Glutamatergic neuron (in vitro differentiated cells): ENCODE data around the gene TTC27. TPM values are rescaled to one million over a fixed set of nuclear protein-coding genes. Genes with fewer than 3 reads are reported as not detected.

Experiments used
- DNase-seq: peaks from one replicate; pipeline ENCODE4 v3.0.0; 2022
- H3K27ac Mint-ChIP-seq: one replicate; pipeline ENCODE4 v1.8.0; 2020; ENCODE audit warnings: mild to moderate bottlenecking, mixed read lengths, inconsistent platforms; ENCODE audit not compliant: unreplicated experiment
- H3K27me3 Mint-ChIP-seq: one replicate; pipeline ENCODE4 v1.8.0; 2020; ENCODE audit warnings: mild to moderate bottlenecking, moderate library complexity, mixed read lengths, inconsistent platforms; ENCODE audit not compliant: unreplicated experiment
- H3K36me3 Mint-ChIP-seq: one replicate; pipeline ENCODE4 v1.8.0; 2020; ENCODE audit warnings: mild to moderate bottlenecking, mixed read lengths, inconsistent platforms; ENCODE audit not compliant: unreplicated experiment
- H3K4me1 Mint-ChIP-seq: one replicate; pipeline ENCODE4 v1.8.0; 2020; ENCODE audit warnings: mild to moderate bottlenecking, low read depth, mixed read lengths, inconsistent platforms; ENCODE audit not compliant: unreplicated experiment
- H3K4me3 Mint-ChIP-seq: one replicate; pipeline ENCODE4 v1.8.0; 2020; ENCODE audit warnings: mild to moderate bottlenecking, mixed read lengths, inconsistent platforms; ENCODE audit not compliant: unreplicated experiment
- H3K9me3 Mint-ChIP-seq: one replicate; pipeline ENCODE4 v1.8.0; 2020; ENCODE audit warnings: mild to moderate bottlenecking, moderate library complexity, mixed read lengths, inconsistent platforms; ENCODE audit not compliant: unreplicated experiment
- total RNA-seq: library from RNA; stranded (reverse); fragmentation: NEBNext Ultra II Directional; extraction: Animal tissue kit (Norgen Biotek cat#: 25700); gene quantifications from one replicate; pipeline ENCODE4 v1.2.1, GENCODE V29; 2021; ENCODE audit not compliant: unreplicated experiment
- TF ChIP-seq, protein P1 (sequence below): fragments of 200-600 bp; sonication (generic); IDR thresholded peaks from one replicate; pipeline ENCODE4 v1.5.0; 2021; ENCODE audit not compliant: partially characterized antibody, unreplicated experiment

The TTC27 gene
- total RNA-seq, 1 donor from 2014 or later: 8.3 TPM

DNA sequence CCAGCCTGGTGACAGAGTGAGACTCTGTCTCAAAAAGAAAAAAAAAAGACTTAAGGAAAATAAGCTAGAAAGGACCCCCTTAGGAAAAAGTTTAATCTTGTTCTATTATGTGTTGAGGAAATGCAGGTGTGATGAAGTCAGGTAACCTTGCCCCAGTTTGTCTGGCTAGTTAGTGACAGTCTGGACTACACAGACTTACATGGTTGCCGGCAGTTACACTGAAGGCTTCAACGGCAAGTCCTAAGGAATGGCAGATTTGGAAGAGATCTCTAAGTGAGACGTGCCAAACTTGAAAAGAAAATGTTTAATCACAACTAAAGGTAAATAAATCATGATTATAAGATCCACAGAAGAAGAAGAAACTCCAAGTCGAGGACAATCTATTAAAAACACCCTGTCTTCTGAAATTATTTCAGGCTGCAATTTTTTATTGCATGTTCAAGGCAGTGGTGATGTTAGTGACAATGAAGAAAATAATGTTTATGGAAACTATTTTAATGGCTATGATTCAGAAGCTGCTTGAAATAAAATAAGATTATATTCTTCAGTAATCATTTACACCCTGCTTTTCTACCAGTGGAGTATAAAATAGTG is 84.2 kb downstream of the TTC27 start:
- TF ChIP-seq, protein P1, sequence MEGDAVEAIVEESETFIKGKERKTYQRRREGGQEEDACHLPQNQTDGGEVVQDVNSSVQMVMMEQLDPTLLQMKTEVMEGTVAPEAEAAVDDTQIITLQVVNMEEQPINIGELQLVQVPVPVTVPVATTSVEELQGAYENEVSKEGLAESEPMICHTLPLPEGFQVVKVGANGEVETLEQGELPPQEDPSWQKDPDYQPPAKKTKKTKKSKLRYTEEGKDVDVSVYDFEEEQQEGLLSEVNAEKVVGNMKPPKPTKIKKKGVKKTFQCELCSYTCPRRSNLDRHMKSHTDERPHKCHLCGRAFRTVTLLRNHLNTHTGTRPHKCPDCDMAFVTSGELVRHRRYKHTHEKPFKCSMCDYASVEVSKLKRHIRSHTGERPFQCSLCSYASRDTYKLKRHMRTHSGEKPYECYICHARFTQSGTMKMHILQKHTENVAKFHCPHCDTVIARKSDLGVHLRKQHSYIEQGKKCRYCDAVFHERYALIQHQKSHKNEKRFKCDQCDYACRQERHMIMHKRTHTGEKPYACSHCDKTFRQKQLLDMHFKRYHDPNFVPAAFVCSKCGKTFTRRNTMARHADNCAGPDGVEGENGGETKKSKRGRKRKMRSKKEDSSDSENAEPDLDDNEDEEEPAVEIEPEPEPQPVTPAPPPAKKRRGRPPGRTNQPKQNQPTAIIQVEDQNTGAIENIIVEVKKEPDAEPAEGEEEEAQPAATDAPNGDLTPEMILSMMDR: no peak
- no peak for DNase-seq
- H3K4me3 Mint-ChIP-seq: no peak overlapping the region
- H3K4me1 Mint-ChIP-seq: peaks cover 1% of the 10 kb centered on the region
- no peaks in the 10 kb centered on the region for H3K27me3 Mint-ChIP-seq
- H3K9me3 Mint-ChIP-seq: no peaks in the 10 kb centered on the region
- no peak overlapping the region for H3K27ac Mint-ChIP-seq
- no peaks in the 10 kb centered on the region for H3K36me3 Mint-ChIP-seq

DNA sequence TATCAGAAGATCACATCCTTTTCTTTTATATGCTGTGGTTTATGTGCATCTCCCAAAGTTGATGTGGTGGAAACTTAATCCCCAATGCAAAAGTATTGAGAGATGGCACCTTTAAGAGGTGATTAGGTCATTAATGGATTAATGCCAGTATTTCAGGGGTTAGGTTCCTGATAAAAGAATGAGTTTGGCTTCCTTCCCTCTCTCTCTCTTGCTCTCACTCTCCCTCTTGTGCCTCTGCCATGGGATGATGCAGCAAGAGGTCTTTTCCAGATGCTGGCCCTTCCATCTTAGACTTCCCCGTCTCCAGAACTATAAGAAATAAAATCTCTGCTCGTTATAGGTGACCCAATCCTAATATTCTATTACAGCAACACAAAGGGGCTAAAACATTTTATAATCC is 85.0 kb downstream of the TTC27 start:
- no peaks in the 10 kb centered on the region for H3K9me3 Mint-ChIP-seq
- H3K27ac Mint-ChIP-seq: no peak overlapping the region
- DNase-seq: no peak
- no peaks in the 10 kb centered on the region for H3K27me3 Mint-ChIP-seq
- H3K4me3 Mint-ChIP-seq: no peak overlapping the region
- peaks cover 1% of the 10 kb centered on the region for H3K4me1 Mint-ChIP-seq
- TF ChIP-seq, protein P1: no peak
- H3K36me3 Mint-ChIP-seq: no peaks in the 10 kb centered on the region

DNA sequence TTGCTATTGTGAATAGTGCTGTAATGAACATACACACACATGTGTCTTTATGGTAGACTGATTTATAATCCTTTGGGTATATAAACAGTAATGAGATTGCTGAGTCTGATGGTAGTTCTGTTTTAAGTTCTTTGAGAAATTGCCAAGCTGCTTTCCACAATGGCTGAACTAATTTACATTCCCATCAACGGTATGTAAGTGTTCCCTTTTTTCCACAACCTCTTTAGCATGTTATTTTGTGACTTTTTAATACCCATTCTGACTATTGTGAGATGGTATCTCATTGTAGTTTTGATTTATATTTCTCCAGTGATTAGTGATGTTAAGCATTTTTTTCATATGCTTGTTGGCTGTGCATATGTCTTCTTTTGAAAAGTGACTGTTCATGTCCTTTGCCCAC is 86.7 kb downstream of the TTC27 start:
- H3K4me3 Mint-ChIP-seq: no peak overlapping the region
- H3K4me1 Mint-ChIP-seq: peaks cover 1% of the 10 kb centered on the region
- no peak for DNase-seq
- no peak overlapping the region for H3K27ac Mint-ChIP-seq
- H3K9me3 Mint-ChIP-seq: no peaks in the 10 kb centered on the region
- TF ChIP-seq, protein P1: no peak
- H3K27me3 Mint-ChIP-seq: no peaks in the 10 kb centered on the region
- no peaks in the 10 kb centered on the region for H3K36me3 Mint-ChIP-seq

DNA sequence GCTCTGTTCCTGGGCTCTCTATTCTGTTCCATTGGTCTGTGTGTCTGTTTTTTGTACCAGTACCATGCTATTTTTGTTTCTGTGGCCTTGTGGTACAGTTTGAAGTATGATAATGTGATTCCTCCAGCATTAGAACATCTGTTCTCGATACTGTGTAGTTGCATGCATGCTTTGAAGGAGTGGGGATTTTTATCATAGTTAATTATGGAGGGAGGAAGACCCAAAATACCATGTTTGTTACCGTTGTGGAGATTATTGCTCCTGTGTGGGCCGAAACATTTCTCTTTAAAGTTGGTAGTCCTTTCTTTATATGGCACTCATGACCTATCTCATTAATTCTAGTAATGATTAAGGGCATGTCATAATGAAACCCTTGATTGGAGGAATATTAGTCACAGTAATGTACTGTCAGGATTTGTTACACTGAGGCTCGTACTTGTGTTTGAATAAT is 87.6 kb downstream of the TTC27 start:
- Mint-ChIP-seq H3K4me1 (peaks cover 1% of the 10 kb centered on the region), H3K36me3 (no peaks in the 10 kb centered on the region), H3K27ac (no peak overlapping the region), H3K4me3 (no peak overlapping the region), H3K9me3 (peaks cover 1% of the 10 kb centered on the region), H3K27me3 (no peaks in the 10 kb centered on the region)
- TF ChIP-seq, protein P1: no peak
- DNase-seq: no peak

DNA sequence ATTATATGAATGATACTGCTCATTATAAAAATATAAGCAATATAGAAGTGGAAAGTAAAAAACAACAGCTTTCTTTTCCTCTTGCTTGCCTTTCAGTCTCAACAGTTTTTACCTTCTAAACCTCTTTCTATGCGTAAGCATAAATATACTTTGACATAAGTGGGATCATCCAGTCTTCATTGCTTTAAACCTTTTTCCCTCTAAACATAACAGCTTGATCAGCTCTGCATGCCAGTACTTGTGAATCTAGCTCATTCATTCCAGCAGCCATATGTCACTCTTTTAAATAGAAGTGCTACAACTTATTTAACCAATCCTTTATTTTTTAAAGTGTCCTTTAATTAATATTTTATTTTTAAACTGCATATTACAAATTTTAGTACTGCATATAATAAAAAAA is 88.1 kb downstream of the TTC27 start:
- no peak overlapping the region for H3K27ac Mint-ChIP-seq
- no peak overlapping the region for H3K4me3 Mint-ChIP-seq
- no peaks in the 10 kb centered on the region for H3K36me3 Mint-ChIP-seq
- no peaks in the 10 kb centered on the region for H3K27me3 Mint-ChIP-seq
- TF ChIP-seq, protein P1: no peak
- peaks cover 1% of the 10 kb centered on the region for H3K4me1 Mint-ChIP-seq
- H3K9me3 Mint-ChIP-seq: peaks cover 1% of the 10 kb centered on the region
- DNase-seq: no peak
